Activated CD8-positive, alpha-beta memory T cell treated with anti-CD3 and anti-CD28 coated beads, Interleukin-2, amount 50 U/mL, for 24 hours (primary cell): ENCODE measurements around the gene HTRA2.
"Not testable (repeated sequence)": the region's sequence is repeated elsewhere in the genome, so short reads cannot be mapped to it uniquely, and the experiment has no call there.

Experiments used
- DNase-seq: peaks from one replicate; pipeline ENCODE4 v3.0.0-alpha.2; 2020; ENCODE audit errors: extremely low read depth

Gene HTRA2

DNA sequence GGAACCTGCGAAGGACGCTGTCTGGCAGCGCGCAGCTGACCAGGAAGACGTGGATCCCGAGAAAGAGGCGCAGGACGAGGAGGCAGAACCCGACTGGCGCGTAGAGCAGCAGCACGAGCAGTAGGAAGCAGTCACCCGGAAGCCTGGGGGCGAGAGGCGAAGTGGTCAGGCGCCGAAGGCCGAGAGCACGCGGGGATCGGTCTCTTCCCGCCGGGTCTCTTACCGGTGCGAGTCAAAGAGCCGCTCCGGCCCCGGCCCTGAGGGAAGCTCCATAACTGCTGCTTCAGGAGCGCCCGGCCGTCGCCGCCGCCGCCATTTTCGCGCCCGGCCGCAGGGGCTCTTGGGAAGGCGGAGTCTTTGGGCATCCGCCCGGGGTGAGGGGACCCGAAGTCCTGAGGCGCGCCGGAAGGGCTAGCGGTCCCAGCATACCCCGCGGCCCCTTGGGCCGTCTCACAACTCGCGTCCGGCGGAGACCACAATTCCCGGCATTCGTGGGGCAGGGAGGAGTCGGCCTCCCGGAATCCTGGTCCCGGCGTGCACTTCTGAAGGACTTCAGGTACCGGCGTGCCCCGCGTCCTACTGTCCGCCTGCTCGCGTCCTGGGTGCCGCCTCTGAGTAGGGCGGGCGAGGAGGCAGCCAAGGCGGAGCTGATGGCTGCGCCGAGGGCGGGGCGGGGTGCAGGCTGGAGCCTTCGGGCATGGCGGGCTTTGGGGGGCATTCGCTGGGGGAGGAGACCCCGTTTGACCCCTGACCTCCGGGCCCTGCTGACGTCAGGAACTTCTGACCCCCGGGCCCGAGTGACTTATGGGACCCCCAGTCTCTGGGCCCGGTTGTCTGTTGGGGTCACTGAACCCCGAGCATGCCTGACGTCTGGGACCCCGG is at the start of gene HTRA2, which contains the start of gene AUP1:
TSS of gene HTRA2 (plus strand) at position 577 of the 882 bp plus-strand sequence. CDS start at position 651, 74 bp downstream.
TSS of gene AUP1 (minus strand) at position 350 of the 882 bp plus-strand sequence. CDS start at position 273, 77 bp downstream.
- DNase-seq, result peak; percentile 80

GRCh38 chr2:74481431-74481830 is 48.3 kb upstream of the HTRA2 start:
- DNase-seq, result no peak

- DNase-seq, result no peak
Observed at GRCh38 chr2:74481961-74482800, 47.6 kb upstream of the HTRA2 start.

DNA sequence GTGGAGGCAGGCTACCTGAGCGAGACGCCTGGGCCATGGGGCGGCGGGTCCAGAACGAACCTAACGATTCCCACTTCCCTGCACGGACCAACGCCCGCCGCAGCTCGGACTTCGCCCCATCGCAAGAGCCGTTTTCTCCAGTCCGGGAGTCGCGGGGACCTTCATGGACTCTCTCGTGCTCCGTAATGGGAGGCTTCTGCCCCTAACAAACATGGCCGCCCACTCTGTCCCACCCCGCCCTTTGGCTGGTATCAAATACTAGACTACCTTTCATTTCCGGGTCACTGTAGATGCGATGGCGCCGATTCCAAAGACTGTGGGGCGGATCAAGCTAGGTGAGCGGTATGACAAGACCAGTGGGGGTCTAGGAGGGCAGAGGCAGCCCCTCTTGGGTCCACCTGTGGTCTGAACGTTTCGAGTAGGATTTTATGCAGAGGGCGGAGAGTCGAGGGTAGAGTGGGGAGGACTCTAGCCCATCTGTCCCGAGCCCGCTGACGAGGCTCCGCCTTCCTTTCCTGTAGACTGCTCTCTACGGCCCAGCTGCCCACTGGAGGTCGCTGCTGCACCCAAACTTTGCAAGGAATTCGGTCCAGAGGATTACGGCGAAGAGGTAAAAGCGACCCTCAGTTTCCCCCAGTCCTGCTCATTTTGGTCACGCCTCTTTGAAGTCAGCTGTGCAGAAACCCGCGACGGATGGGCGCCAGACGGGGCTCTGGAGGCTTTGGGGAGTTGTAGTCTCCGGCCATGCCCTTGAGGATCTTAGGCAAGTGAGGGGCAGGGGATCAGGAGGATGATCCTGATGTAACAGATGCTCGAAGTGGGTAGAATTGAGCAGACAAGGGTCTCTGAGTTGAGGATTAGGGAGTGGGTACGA is 46.7 kb upstream of the HTRA2 start, which contains the start of the genes CCDC142 and TTC31:
TSS of gene CCDC142 (minus strand) at position 198 of the 874 bp plus-strand sequence. CDS start at position 37, 161 bp downstream.
TSS of gene TTC31 (plus strand) at position 281 of the 874 bp plus-strand sequence. CDS start at position 296, 15 bp downstream.
- peak; percentile 85 for DNase-seq

GRCh38 chr2:74483675-74484164 is 46.0 kb upstream of the HTRA2 start:
- DNase-seq, result not testable (repeated sequence)

GRCh38 chr2:74486141-74486540 is 43.6 kb upstream of the HTRA2 start:
- DNase-seq, result no peak

DNA sequence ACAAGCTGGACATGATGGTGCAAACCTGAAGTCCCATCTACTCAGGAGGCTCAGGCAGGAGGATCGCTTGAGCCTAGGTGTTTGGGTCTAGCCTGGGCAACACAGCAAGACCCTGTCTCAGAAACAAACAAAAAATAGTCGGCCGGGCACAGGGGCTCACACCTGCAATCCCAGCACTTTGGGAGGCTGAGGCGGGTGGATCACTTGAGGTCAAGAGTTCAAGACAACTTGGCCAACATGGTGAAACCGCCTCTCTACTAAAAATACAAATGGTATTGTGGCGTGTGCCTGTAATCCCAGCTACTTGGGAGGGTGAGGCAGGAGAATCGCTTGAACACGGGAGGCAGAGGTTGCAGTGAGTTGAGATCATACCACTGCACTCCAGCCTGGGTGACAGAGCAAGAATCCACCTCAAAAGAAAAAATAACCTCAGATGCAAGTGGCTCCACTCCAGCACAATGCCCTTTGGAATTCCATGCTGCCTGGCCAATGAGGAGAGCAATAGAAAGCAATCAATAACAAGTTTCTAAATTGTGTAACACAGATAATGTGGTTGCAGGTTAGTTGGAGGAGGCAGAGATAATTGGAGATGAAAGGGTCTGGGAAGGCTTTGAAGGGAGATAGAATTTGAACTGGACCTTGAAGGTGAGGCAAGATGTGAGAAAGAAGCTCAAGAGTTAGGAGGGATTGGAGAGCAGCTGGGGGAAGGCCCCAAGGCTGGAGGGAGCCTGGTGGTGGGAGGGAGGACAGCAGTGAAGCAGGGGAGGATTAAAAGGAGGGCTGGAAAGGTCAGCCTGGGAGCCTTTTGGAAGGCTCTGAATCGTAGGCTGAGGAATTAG is 40.9 kb upstream of the HTRA2 start:
- DNase-seq, result no peak

GRCh38 chr2:74489906-74490305 is 39.8 kb upstream of the HTRA2 start:
- no peak for DNase-seq

GRCh38 chr2:74491648-74492544 is 37.8 kb upstream of the HTRA2 start:
- no peak for DNase-seq

- no peak for DNase-seq
Observed at GRCh38 chr2:74493546-74493945, 36.2 kb upstream of the HTRA2 start.

- DNase-seq, result no peak
Observed at GRCh38 chr2:74495440-74495839, 34.3 kb upstream of the HTRA2 start.

DNA sequence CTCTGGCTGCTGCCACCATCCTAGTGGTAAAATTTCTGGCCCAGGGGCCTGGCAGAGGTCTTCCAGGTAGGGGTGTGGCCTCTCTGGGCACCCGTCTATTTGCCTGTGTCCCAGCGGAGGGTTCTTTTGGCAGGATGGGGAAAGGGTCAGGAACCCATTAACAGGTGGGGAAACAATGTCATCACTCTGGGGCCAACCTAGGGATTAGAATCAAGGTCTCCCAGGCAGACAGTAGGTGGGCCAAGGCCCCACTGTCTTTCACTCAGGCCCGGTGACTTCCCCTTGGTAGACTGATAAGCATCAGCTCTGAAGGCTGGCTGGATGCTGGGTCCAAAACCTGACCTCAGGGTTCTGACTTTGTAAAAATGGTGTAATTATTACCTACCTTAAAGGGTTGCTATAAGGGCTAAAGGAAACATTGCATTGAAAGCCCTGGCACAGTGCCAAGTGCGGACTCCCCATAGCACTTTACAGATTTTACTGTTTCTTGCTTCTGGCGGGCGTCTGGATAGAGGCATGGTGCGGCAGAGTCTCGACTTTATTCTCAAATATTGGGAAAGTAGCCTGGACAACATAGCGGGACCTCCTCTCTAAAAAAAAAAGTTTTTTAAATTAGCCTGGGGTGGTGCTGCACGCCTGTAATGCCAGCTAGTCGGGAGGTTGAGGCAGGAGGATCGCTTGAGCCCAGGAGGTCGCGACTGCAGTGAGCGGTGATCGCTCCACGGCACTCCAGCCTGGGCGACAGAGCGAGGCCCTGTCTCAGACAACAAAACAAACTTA is 32.5 kb upstream of the HTRA2 start:
- DNase-seq, result no peak

- DNase-seq, result no peak
Observed at GRCh38 chr2:74497777-74498499, 31.8 kb upstream of the HTRA2 start.

GRCh38 chr2:74498500-74499266 is 31.1 kb upstream of the HTRA2 start:
- no peak for DNase-seq

GRCh38 chr2:74499267-74499939 is 30.3 kb upstream of the HTRA2 start, which contains the start of gene LBX2:
Gene LBX2 (minus strand): TSS chr2:74499603. CDS start chr2:74499537, 66 bp downstream.
- no peak for DNase-seq

- DNase-seq, result no peak
Observed at GRCh38 chr2:74499940-74500577, 29.7 kb upstream of the HTRA2 start.
